ENCODE measurements around the gene PRDM15.

Gene PRDM15

DNA sequence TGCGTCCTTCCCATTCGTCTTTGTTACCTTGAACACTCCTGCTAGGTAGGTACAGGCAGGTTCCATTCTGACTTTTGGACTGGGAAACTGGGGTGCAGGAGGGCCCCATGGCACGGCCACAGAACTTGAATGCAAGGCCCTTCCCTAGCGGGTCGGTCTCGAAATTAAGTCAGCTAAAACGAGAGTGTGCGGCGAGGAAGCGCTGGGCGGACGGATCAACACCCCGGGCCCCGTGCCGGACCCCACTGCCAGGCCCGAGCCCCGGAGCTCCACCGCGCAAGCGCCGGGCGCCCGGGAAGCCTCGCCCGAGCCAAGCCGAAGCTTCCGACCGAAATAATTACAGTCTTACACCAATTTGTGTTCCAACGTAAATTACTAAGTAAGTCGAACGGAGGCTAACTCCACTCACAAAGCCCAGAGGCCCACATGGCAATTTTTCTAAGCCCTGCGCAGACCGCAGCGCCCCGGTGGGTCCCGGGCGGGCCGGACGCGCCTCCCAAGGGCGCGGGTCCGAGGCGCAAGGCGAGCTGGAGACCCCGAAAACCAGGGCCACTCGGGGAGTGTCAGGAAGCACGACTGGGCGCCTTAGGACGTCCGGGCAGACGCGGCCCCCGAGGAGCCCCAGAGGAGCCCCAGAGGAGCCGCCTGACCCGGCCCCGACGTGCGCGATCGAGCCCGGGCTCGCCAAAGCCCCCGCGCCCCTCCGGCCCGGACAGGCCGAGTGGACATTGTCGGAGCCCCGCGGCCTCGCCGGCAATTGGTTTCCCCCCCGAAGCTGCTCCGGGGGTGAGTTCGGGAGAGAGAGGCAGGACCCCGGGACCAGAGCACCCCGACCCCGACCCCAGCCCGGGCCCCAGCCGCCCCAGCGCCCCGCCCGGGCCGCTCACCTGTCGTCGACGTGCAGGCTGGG is 112.9 kb downstream of the PRDM15 start:
- TF ChIP-seq TAF1 (IDR thresholded peaks at IDR 0.05; ENCODE audit: low read depth, low read length) (no peak), POLR2AphosphoS5 (IDR thresholded peaks at IDR 0.05; ENCODE audit: low read depth, low read length) (no peak), PAX5 (IDR thresholded peaks at IDR 0.05; ENCODE audit: insufficient read depth, low read length, severe bottlenecking) (no peak), SPI1 (IDR thresholded peaks at IDR 0.05; ENCODE audit: low read depth, low read length) (no peak), POU2F2 (IDR thresholded peaks at IDR 0.05; ENCODE audit: low read depth, low read length) (no peak), POLR2A (IDR thresholded peaks at IDR 0.05; ENCODE audit: low read depth, low read length) (no peak)

DNA sequence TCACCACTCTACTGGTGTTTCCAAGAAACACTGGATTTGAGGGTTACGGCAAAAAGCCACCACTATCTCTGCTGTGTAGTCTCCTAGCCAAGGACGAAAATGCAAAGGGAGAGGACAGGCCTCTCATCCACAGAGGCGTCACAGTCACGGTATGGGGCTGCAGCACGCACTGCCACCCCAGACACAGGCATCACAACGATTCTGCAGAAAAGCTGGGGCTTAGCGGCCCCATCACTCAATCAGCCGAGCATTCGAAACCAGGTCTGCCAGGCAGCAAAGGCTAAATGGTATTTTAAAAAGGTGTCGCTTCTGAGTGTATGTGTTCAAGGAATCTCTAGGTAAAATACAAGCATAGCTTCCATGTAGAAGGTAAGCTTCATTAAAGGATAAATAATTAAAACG is 113.7 kb downstream of the PRDM15 start:
- TF ChIP-seq PAX5 (IDR thresholded peaks at IDR 0.05; ENCODE audit: insufficient read depth, low read length, severe bottlenecking): no peak
- TF ChIP-seq SPI1 (IDR thresholded peaks at IDR 0.05; ENCODE audit: low read depth, low read length): no peak
- TF ChIP-seq POLR2A (IDR thresholded peaks at IDR 0.05; ENCODE audit: low read depth, low read length): no peak
- no peak for TF ChIP-seq POLR2AphosphoS5 (IDR thresholded peaks at IDR 0.05; ENCODE audit: low read depth, low read length)
- no peak for TF ChIP-seq POU2F2 (IDR thresholded peaks at IDR 0.05; ENCODE audit: low read depth, low read length)
- no peak for TF ChIP-seq TAF1 (IDR thresholded peaks at IDR 0.05; ENCODE audit: low read depth, low read length)
- no peak for DNase-seq (ENCODE audit: insufficient read length, low spot score)
- FAIRE-seq: no peak

More for the DNA sequence above, 112.9 kb downstream of the PRDM15 start:
- DNase-seq (ENCODE audit: insufficient read length, low spot score) (no peak), FAIRE-seq (no peak)

GRCh38 chr21:41764558-41765419 is 114.4 kb downstream of the PRDM15 start:
- no peak for FAIRE-seq
- TF ChIP-seq POLR2AphosphoS5 (IDR thresholded peaks at IDR 0.05; ENCODE audit: low read depth, low read length) (no peak), PAX5 (IDR thresholded peaks at IDR 0.05; ENCODE audit: insufficient read depth, low read length, severe bottlenecking) (no peak), SPI1 (IDR thresholded peaks at IDR 0.05; ENCODE audit: low read depth, low read length) (no peak), POU2F2 (IDR thresholded peaks at IDR 0.05; ENCODE audit: low read depth, low read length) (no peak), TAF1 (IDR thresholded peaks at IDR 0.05; ENCODE audit: low read depth, low read length) (no peak)
- no peak for DNase-seq (ENCODE audit: insufficient read length, low spot score)

- FAIRE-seq: no peak
- TF ChIP-seq SPI1 (IDR thresholded peaks at IDR 0.05; ENCODE audit: low read depth, low read length) (no peak), TAF1 (IDR thresholded peaks at IDR 0.05; ENCODE audit: low read depth, low read length) (no peak), POLR2AphosphoS5 (IDR thresholded peaks at IDR 0.05; ENCODE audit: low read depth, low read length) (no peak), POU2F2 (IDR thresholded peaks at IDR 0.05; ENCODE audit: low read depth, low read length) (no peak), PAX5 (IDR thresholded peaks at IDR 0.05; ENCODE audit: insufficient read depth, low read length, severe bottlenecking) (no peak), POLR2A (IDR thresholded peaks at IDR 0.05; ENCODE audit: low read depth, low read length) (no peak)
- no peak for DNase-seq (ENCODE audit: insufficient read length, low spot score)
These were observed 115.1 kb downstream of the PRDM15 start for GRCh38 chr21:41763996-41764395.

- DNase-seq (ENCODE audit: insufficient read length, low spot score) (no peak), FAIRE-seq (no peak)
- TF ChIP-seq POU2F2 (IDR thresholded peaks at IDR 0.05; ENCODE audit: low read depth, low read length): no peak
- no peak for TF ChIP-seq POLR2AphosphoS5 (IDR thresholded peaks at IDR 0.05; ENCODE audit: low read depth, low read length)
- TF ChIP-seq POLR2A (IDR thresholded peaks at IDR 0.05; ENCODE audit: low read depth, low read length): no peak
- no peak for TF ChIP-seq TAF1 (IDR thresholded peaks at IDR 0.05; ENCODE audit: low read depth, low read length)
- no peak for TF ChIP-seq SPI1 (IDR thresholded peaks at IDR 0.05; ENCODE audit: low read depth, low read length)
- no peak for TF ChIP-seq PAX5 (IDR thresholded peaks at IDR 0.05; ENCODE audit: insufficient read depth, low read length, severe bottlenecking)
These were observed 115.7 kb downstream of the PRDM15 start for GRCh38 chr21:41763398-41763931.

DNA sequence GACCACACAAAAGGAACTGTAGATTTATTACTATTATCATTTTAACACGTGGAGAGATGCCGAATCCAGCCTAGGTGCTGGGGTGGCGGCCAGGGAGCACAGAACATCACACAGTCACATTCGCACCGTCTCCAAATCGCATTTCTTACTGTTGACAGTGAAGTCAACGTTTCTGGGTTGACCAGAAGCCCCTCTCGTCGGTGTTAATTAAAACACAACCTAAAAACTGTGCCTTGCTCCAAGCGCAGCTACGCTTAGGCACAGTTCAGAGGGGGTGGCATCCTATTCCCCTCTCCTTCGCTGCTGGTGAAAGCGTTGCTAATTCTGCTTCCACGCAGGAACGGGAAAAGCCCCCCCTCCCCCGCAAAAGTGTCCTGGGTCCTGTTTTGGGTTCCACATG is 116.4 kb downstream of the PRDM15 start:
- no peak for FAIRE-seq
- DNase-seq (ENCODE audit: insufficient read length, low spot score): no peak
- TF ChIP-seq PAX5 (IDR thresholded peaks at IDR 0.05; ENCODE audit: insufficient read depth, low read length, severe bottlenecking) (no peak), SPI1 (IDR thresholded peaks at IDR 0.05; ENCODE audit: low read depth, low read length) (no peak), POLR2AphosphoS5 (IDR thresholded peaks at IDR 0.05; ENCODE audit: low read depth, low read length) (no peak), TAF1 (IDR thresholded peaks at IDR 0.05; ENCODE audit: low read depth, low read length) (no peak), POU2F2 (IDR thresholded peaks at IDR 0.05; ENCODE audit: low read depth, low read length) (no peak), POLR2A (IDR thresholded peaks at IDR 0.05; ENCODE audit: low read depth, low read length) (no peak)

GRCh38 chr21:41761934-41762635 is 117.1 kb downstream of the PRDM15 start:
- FAIRE-seq (no peak), DNase-seq (ENCODE audit: insufficient read length, low spot score) (no peak)
- TF ChIP-seq POU2F2 (IDR thresholded peaks at IDR 0.05; ENCODE audit: low read depth, low read length) (no peak), PAX5 (IDR thresholded peaks at IDR 0.05; ENCODE audit: insufficient read depth, low read length, severe bottlenecking) (no peak), TAF1 (IDR thresholded peaks at IDR 0.05; ENCODE audit: low read depth, low read length) (no peak), POLR2A (IDR thresholded peaks at IDR 0.05; ENCODE audit: low read depth, low read length) (no peak), POLR2AphosphoS5 (IDR thresholded peaks at IDR 0.05; ENCODE audit: low read depth, low read length) (no peak), SPI1 (IDR thresholded peaks at IDR 0.05; ENCODE audit: low read depth, low read length) (no peak)

DNA sequence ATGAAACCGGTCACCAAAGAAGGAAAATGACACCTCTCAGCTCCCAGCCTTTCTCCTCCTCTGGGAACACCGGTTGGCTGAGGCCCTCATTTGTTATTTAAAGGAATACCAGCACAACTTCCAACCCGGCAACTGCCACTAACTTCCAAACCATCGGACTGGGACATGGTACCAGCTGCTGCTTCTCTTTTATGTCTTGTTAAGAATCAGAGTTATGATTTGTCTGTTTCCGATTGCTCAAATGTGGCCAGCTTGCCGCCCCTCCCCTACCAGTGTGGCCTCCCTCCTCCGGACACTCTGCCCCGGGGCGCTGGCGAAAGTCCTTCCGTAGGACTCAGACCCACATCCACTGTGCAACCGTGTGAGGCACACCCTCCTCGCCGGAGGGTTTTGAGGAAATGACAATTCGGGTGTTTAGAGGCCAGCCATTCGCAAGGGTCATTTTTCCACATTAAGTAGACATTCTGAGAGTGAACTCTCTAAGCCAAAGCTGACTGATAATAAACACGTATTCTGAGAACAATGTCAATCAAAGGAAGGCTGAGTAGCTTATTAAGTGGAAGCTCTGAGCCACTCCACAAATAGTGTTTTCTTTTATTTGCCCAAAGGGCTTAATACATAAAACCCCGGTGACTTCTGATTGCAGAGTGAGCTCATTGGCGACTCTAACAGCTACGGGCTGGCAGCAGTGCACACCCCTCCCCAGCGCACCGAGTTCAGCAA is 117.8 kb downstream of the PRDM15 start:
- TF ChIP-seq POU2F2 (IDR thresholded peaks at IDR 0.05; ENCODE audit: low read depth, low read length) (no peak), POLR2AphosphoS5 (IDR thresholded peaks at IDR 0.05; ENCODE audit: low read depth, low read length) (no peak), SPI1 (IDR thresholded peaks at IDR 0.05; ENCODE audit: low read depth, low read length) (no peak), PAX5 (IDR thresholded peaks at IDR 0.05; ENCODE audit: insufficient read depth, low read length, severe bottlenecking) (no peak), TAF1 (IDR thresholded peaks at IDR 0.05; ENCODE audit: low read depth, low read length) (no peak), POLR2A (IDR thresholded peaks at IDR 0.05; ENCODE audit: low read depth, low read length) (no peak)
- no peak for FAIRE-seq
- DNase-seq (ENCODE audit: insufficient read length, low spot score): no peak

All from GM12891 (cell line).